Mucosa of stomach (tissue), 1 donor: ENCODE data around the gene KRT1.

Experiments
- H3K27me3 ChIP-seq: one replicate; pipeline ENCODE4 v1.7.0; 2013; ENCODE audit warnings: mild to moderate bottlenecking, low read length; ENCODE audit not compliant: control insufficient read depth, insufficient read depth
- H3K36me3 ChIP-seq: one replicate; pipeline ENCODE4 v1.7.0; 2013; ENCODE audit warnings: low read length; ENCODE audit not compliant: control insufficient read depth, insufficient read depth
- H3K4me1 ChIP-seq: one replicate; pipeline ENCODE4 v1.7.0; 2013; ENCODE audit warnings: mild to moderate bottlenecking, low read length; ENCODE audit not compliant: control insufficient read depth, insufficient read depth
- H3K4me3 ChIP-seq: one replicate; pipeline ENCODE4 v1.7.0; 2013; ENCODE audit warnings: low read length
- H3K9ac ChIP-seq: one replicate; pipeline ENCODE4 v1.7.0; 2013; ENCODE audit warnings: mild to moderate bottlenecking, low read length, moderate library complexity
- H3K9me3 ChIP-seq: one replicate; pipeline ENCODE4 v1.7.0; 2013; ENCODE audit warnings: mild to moderate bottlenecking, low read length, moderate library complexity; ENCODE audit not compliant: control insufficient read depth
- donor health status: Pancreatic carcinoma.

KRT1 gene

DNA sequence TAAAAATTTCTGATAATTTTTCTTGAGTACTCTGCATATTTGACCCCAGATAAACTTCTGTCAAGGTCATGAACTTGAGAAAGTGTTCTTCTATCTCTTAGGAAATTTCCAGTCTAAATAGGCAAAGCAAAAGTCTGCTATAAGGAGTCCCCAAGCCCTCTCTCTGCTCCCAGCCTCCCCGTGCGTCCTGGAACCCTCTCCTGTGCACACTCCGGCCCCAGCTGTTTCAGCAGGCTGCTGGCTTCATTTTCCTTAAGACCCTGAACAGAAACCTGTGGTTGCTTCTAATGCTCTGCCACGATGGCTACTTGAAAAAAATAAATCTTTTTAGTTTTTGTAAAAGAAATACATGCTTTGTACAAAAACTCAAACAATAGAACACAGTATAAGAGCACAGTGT lies 42.9 kb downstream of the KRT1 start:
- Histone ChIP-seq H3K27me3 (peaks cover 4% of the 10 kb centered on the region), H3K9ac (no peak overlapping the region), H3K9me3 (no peaks in the 10 kb centered on the region), H3K4me1 (no peaks in the 10 kb centered on the region), H3K4me3 (no peak overlapping the region), H3K36me3 (no peaks in the 10 kb centered on the region)

DNA sequence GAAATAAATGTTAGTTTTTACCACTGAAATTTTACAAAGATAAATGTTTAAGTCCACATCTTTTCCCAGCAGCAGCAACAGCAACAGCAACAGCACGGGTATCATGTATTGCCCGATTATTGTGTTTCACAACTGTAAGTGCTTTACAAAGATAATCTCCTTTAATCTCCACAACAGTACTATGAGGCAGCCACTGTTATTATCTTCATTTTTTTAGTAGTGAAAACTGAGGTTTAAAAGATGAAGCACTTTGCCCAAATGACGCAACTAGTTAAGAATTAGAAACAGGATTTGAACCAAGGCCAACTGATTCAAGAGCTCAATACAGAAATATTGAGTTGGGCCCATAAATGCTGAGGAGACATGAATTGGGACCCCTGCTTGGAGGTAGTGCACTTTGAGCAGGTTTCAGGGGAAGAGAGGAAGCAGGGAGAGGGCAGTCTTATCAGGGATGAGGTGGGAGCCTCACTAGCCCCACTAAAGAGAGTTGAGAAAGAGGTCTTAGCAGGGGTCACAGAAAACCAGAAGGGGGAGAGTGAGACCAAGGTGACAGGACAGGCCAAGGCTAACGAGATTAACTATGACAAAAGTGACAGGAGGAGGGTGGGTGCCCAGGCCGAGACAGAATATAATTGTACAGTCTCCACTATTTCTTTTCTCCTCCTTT lies 43.5 kb downstream of the KRT1 start:
- Histone ChIP-seq H3K4me3 (no peak overlapping the region), H3K27me3 (peaks cover 4% of the 10 kb centered on the region), H3K36me3 (no peaks in the 10 kb centered on the region), H3K9me3 (no peaks in the 10 kb centered on the region), H3K4me1 (no peaks in the 10 kb centered on the region), H3K9ac (no peak overlapping the region)

DNA sequence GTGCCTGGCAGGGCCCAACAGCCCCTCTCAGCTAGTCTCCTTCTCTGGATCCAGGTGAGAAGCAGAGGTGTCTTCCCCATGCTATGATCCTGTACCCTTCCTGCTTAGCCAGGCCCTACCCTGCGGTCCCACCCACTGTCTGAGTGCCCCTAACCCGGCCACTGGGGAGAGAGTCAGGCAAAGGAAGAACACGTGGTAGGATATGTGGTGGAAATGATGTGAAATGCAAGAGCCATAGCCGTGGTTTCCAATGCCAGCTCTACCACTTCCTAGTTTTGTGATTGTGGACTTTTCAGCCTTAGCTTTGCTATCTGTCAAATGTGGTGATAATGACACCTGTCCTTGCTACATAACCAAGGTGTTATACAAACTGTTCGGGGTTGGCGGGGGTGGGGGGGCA lies 44.0 kb downstream of the KRT1 start:
- no peak overlapping the region for H3K4me3 ChIP-seq
- no peaks in the 10 kb centered on the region for H3K4me1 ChIP-seq
- H3K27me3 ChIP-seq = peaks cover 4% of the 10 kb centered on the region
- H3K9me3 ChIP-seq = no peaks in the 10 kb centered on the region
- H3K9ac ChIP-seq = no peak overlapping the region
- no peaks in the 10 kb centered on the region for H3K36me3 ChIP-seq

DNA sequence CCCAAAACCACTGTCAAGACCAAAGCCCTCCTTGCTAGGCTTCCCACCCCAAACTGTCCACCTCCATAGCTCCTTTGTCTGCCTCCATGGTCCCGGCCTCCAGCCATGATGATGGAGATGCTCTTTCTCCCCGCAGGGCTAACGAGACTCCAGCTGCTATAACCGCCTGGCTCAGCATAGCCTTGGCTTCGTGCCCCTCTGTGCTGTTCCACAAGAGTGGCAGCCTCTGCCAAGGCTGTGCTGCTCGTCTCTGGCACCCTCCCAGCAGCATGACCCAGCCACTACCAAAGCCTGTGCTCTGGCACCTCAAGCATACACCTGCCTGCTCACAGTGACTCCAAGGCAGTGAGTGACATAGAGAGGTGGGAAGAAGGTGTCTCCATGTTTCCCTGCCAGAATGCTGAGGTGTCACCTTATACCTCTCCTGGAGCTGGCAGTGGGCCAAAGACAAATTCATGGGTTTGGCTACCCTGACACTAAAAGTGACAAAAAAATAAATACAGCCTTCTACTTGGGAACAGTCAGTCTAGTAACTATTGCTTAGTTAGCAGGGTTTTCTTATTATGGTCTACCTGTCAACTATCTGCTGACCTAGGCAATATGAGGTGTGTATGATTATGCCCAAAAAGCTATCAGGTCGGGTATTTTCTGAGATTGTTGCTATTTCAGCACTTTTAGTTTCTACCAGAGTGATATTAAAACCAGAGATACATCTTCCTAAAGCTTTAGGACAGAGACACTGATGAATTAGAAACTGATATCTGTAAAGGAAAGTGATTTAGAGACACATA lies 45.7 kb downstream of the KRT1 start:
- Histone ChIP-seq H3K4me1 (no peaks in the 10 kb centered on the region), H3K27me3 (peaks cover 4% of the 10 kb centered on the region), H3K9ac (no peak overlapping the region), H3K4me3 (no peak overlapping the region), H3K9me3 (no peaks in the 10 kb centered on the region), H3K36me3 (no peaks in the 10 kb centered on the region)

DNA sequence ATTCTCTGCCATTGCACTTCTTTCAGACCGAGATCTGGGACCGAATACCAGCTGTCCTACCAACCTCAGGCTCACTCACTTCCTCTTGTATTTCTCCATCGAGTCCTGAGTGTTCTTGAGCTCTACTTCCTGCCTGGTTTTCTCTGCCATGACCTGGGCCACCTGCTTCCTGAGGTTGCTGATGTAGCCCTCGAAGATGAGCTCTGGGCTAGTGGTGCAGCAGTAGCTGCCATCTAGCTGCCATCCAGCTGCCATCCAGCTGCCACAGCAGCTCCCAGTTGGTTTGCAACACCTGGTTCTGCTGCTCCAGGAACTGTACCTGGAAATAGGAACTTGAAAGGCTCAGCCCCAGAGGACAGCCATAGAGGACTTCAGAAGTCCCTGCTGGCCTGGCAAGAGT lies 46.8 kb downstream of the KRT1 start:
- Histone ChIP-seq H3K9ac (no peak overlapping the region), H3K9me3 (no peaks in the 10 kb centered on the region), H3K4me3 (no peak overlapping the region), H3K36me3 (no peaks in the 10 kb centered on the region), H3K27me3 (peaks cover 4% of the 10 kb centered on the region), H3K4me1 (no peaks in the 10 kb centered on the region)

DNA sequence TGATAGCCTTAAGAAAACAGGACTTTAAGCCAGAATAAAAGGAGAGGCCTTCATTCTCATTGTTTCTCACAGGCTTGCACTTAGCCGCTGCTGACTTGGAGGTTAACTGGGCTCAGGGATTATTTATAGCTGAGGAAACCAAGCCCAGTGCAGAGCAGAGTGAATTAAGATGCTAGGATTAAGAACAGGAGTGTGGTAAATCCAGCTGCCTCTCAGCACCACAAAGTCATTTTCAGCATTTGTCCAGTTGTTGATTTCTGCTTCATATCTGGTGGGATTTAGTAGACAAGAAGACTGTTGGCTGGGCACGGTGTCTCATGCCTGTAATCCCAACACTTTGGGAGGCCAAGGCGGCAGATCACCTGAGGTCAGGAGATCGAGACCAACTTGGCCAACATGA lies 47.6 kb downstream of the KRT1 start:
- Histone ChIP-seq H3K4me3 (no peak overlapping the region), H3K27me3 (peaks cover 4% of the 10 kb centered on the region), H3K9ac (no peak overlapping the region), H3K36me3 (no peaks in the 10 kb centered on the region), H3K4me1 (no peaks in the 10 kb centered on the region), H3K9me3 (no peaks in the 10 kb centered on the region)

DNA sequence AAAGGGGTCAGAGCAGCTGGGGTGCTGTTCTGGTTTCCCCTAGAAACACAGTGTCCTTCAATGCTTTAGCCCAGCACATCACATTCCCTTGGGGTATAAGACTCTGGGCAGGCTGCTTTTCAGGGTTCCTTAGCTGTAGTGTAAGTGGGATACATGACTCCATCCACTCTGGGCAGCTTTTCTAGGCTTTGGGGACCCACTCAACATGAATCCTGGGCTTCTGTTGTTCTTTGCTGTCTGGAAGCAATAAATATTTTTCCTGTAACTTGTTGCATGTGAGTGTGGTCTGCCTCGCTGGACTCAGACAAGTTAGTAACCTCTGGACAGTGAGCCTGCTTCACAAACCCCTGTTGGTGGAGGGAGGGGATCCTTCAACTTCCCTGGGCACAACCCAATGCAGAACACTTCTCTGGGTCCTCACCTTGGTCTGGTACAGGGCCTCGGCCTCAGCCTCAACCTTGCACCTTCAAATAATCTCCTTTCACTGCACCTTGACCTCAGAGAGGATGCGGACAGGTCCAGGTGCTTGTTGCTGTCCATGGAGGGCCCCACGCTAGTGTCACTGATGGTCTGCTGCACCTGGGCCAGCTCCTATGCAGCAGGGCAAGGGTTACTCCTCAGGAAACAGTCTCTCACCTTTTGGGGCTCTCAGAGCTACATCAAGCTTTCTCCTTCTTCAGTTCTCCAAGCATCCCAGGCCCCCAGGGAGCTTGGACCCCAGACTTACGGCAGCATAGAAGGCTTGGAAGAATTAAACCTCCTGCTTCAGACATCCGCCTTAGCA lies 48.3 kb downstream of the KRT1 start:
- no peaks in the 10 kb centered on the region for H3K4me1 ChIP-seq
- no peak overlapping the region for H3K9ac ChIP-seq
- no peaks in the 10 kb centered on the region for H3K9me3 ChIP-seq
- H3K36me3 ChIP-seq = no peaks in the 10 kb centered on the region
- H3K27me3 ChIP-seq = peaks cover 4% of the 10 kb centered on the region
- H3K4me3 ChIP-seq = no peak overlapping the region

DNA sequence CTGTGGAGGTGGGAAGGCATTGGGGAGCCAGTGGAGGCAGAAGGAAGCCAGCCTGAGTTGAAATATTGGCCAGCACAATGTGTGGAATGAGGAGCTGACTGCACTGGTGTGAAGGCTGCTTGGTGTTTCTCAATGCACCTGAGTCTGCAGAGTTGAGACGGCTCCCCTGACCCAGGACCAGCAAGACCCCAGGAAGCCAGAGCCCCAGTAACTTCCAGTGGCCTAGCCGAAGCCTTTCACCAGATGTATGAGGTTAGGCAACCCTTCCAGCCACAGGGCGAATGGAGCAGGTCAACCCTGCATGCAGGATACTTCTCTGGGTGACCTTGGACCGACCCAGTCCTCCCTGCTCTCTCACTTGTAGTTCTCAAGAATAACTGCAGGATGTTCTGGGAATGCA lies 48.9 kb downstream of the KRT1 start:
- Histone ChIP-seq H3K4me1 (no peaks in the 10 kb centered on the region), H3K27me3 (peaks cover 4% of the 10 kb centered on the region), H3K9me3 (no peaks in the 10 kb centered on the region), H3K9ac (no peak overlapping the region), H3K4me3 (no peak overlapping the region), H3K36me3 (no peaks in the 10 kb centered on the region)

DNA sequence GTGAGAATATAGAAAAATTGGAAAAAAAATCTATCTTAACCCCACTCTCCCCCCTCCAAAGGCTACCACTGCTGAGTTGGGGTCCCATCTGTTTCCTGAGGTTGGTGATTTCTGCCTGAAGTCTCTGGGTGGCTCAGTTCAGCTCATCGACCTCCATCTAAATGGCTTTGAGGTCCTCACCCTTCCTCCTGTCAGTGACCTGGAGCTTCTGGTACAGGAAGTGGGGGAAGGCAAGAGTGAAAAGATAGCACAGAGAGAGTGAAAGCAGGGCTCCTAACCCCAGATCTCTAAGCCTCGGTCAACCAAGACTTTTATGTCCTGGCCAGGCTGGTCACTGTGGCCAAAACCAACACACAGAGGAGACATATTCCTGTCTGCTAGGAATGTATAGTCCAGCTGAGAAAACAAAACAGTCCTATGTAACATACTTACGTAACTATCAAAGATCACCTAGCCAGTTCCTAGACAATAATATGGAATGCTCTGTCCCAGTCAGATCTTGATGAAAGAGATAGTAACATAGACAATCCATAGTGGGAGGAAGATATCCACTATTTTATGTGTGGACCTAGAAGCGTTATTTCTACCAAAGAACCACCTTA lies 49.5 kb downstream of the KRT1 start:
- peaks cover 4% of the 10 kb centered on the region for H3K27me3 ChIP-seq
- no peak overlapping the region for H3K9ac ChIP-seq
- no peaks in the 10 kb centered on the region for H3K9me3 ChIP-seq
- no peaks in the 10 kb centered on the region for H3K36me3 ChIP-seq
- no peaks in the 10 kb centered on the region for H3K4me1 ChIP-seq
- H3K4me3 ChIP-seq = no peak overlapping the region

DNA sequence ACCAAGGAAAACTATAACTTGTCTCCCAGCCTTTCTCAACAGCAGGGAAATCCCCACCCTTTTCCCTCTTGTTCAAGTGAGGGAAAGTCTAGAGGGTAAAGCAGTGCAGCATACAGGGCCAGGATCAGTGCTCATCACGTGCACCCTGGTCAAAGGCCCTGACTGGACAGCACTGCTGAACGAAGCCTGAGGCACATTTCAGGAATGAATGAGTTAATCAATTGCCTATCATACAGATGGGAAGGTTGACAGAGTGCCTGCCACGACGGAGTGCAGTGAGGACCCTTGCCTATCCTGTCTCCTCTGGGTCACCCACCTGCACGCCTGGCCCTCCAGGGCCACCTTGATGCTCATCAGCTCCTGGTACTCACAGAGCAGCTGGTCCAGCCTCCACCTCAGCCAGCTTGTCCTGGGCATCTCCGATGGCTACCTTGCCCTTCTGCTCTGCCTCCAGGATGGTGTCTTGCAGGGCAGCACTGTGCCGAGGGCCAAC lies 50.2 kb downstream of the KRT1 start:
- Histone ChIP-seq H3K36me3 (no peaks in the 10 kb centered on the region), H3K9ac (no peak overlapping the region), H3K27me3 (peaks cover 4% of the 10 kb centered on the region), H3K9me3 (no peaks in the 10 kb centered on the region), H3K4me3 (no peak overlapping the region), H3K4me1 (no peaks in the 10 kb centered on the region)

DNA sequence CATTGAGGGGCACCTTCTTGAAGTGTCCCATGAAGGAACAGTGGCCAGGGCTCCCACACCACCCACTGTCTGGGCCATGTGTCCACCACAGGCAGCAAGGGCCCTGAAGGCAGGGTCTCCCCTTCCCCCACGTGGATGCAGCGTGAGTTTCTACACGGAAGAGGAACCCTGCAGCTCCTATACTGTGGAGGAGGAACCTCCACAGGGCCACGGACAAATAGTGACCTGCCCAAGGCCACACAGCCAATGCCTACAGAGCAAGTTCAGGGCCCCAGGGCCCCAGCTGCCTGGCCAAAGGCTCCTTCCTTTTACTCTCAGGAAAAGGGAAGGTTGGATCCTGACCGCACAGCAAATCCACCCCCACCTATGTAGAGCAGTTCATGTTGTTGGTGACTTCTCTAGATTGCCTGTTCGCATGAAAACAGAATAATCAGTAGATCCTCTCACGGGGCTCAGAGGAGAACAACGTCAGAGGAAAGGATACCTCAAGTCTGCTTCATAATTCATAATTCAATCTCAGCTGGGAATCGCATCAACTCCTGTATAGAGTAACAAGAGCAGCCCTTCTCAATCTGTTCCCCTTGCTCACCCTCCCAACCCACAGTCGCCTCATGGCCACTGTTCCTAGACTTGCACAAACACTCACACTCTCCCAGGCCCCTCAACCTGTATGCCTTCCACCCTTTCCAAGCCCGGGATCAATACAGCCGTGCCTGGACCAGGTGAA lies 50.8 kb downstream of the KRT1 start:
- Histone ChIP-seq H3K36me3 (no peaks in the 10 kb centered on the region), H3K4me1 (no peaks in the 10 kb centered on the region), H3K9me3 (no peaks in the 10 kb centered on the region), H3K27me3 (peaks cover 4% of the 10 kb centered on the region), H3K9ac (no peak overlapping the region), H3K4me3 (no peak overlapping the region)
